NCI-H82 treated with DMSO at 0.1 percent for 48 hours (cell line): Measurements from ENCODE around the gene CTDSP1.

Experiments used
- DNase-seq: peaks from one replicate; lab custom pipeline; 2025; ENCODE audit not compliant: unreplicated experiment; lab: John Stamatoyannopoulos, UW

The CTDSP1 gene

GRCh38 chr2:218398437-218399390, 954 bp upstream of the CTDSP1 start:
- no peak for DNase-seq

- no peak for DNase-seq
These were observed 680 bp downstream of the CTDSP1 start for GRCh38 chr2:218400167-218400929.

- DNase-seq = no peak
These were observed 1.5 kb downstream of the CTDSP1 start for GRCh38 chr2:218400930-218401881.

- no peak for DNase-seq
These were observed 2.2 kb downstream of the CTDSP1 start for GRCh38 chr2:218401890-218402289.

GRCh38 chr2:218402491-218402901, 2.8 kb downstream of the CTDSP1 start:
- no peak for DNase-seq

- DNase-seq = no peak
These were observed 3.3 kb downstream of the CTDSP1 start for GRCh38 chr2:218402911-218403411.

GRCh38 chr2:218403810-218404209, 4.1 kb downstream of the CTDSP1 start:
- DNase-seq = no peak

GRCh38 chr2:218404351-218405085, 4.8 kb downstream of the CTDSP1 start:
- DNase-seq = no peak

- DNase-seq = no peak
These were observed 5.5 kb downstream of the CTDSP1 start for GRCh38 chr2:218405086-218405745.

GRCh38 chr2:218405746-218406208, 6.1 kb downstream of the CTDSP1 start:
- no peak for DNase-seq

- peak; percentile 96 for DNase-seq
These were observed 6.7 kb downstream of the CTDSP1 start for GRCh38 chr2:218406209-218406948.

GRCh38 chr2:218406949-218407618, 7.4 kb downstream of the CTDSP1 start:
- peak; percentile 19 for DNase-seq

- DNase-seq = no peak
These were observed 8.0 kb downstream of the CTDSP1 start for GRCh38 chr2:218407717-218408116.

GRCh38 chr2:218418321-218418716, 18.7 kb downstream of the CTDSP1 start:
- no peak for DNase-seq

- DNase-seq = no peak
These were observed 19.2 kb downstream of the CTDSP1 start, which contains the start of gene VIL1 for GRCh38 chr2:218418717-218419458. VIL1 (plus strand) TSS chr2:218419123; CDS start chr2:218423779, 4,656 bp downstream.

GRCh38 chr2:218419630-218420216, 20.1 kb downstream of the CTDSP1 start:
- DNase-seq = no peak

GRCh38 chr2:218421027-218421426, 21.4 kb downstream of the CTDSP1 start:
- DNase-seq = no peak
